Activated CD4-positive, alpha-beta memory T cell treated with anti-CD3 and anti-CD28 coated beads for 36 hours (primary cell): ENCODE data around the gene FRYL. TPM values are rescaled to one million over a fixed set of nuclear protein-coding genes. Genes with fewer than 3 reads are reported as not detected.
"Not testable (repeated sequence)": the region's sequence is repeated elsewhere in the genome, so short reads cannot be mapped to it uniquely, and the experiment has no call there.

ENCODE experiments used
- CTCF ChIA-PET: fragments of 350-600 bp; sonication (Branson Sonifier 250); formaldehyde crosslinking; loops from one replicate; lab custom pipeline; 2021; ENCODE audit warnings: antibody characterized with exemption, inconsistent platforms; lab: Charles Lee
- POLR2A ChIA-PET: fragments of 350-600 bp; sonication (Branson Sonifier 250); formaldehyde crosslinking; loops from one replicate; lab custom pipeline; 2021; ENCODE audit warnings: antibody characterized with exemption; lab: Charles Lee
- DNase-seq: peaks from one replicate; pipeline ENCODE4 v3.0.0-alpha.2; 2020
- H3K27ac Mint-ChIP-seq: one replicate; pipeline ENCODE4 v1.8.0; 2021; ENCODE audit warnings: mixed read lengths
- H3K27me3 Mint-ChIP-seq: one replicate; pipeline ENCODE4 v1.8.0; 2021; ENCODE audit warnings: mixed read lengths
- H3K36me3 Mint-ChIP-seq: one replicate; pipeline ENCODE4 v1.8.0; 2021; ENCODE audit warnings: mixed read lengths
- H3K4me1 Mint-ChIP-seq: one replicate; pipeline ENCODE4 v1.8.0; 2021; ENCODE audit warnings: low read depth, mixed read lengths
- H3K4me3 Mint-ChIP-seq: one replicate; pipeline ENCODE4 v1.8.0; 2021; ENCODE audit warnings: mild to moderate bottlenecking, mixed read lengths
- H3K9me3 Mint-ChIP-seq: one replicate; pipeline ENCODE4 v1.8.0; 2021; ENCODE audit warnings: mixed read lengths
- intact Hi-C: fragments of 100-400 bp; cut with micrococcal nuclease; formaldehyde crosslinking; loops from one replicate; pipeline ENCODE4 v1.15.1; 2023
- total RNA-seq, 2 experiments: library from RNA; stranded (reverse); gene quantifications; one replicate each; pipeline ENCODE4 v1.2.3, GENCODE V29; 2021

Gene FRYL
- 10 to 100 TPM; 59.1 to 67.3 TPM for total RNA-seq

DNA sequence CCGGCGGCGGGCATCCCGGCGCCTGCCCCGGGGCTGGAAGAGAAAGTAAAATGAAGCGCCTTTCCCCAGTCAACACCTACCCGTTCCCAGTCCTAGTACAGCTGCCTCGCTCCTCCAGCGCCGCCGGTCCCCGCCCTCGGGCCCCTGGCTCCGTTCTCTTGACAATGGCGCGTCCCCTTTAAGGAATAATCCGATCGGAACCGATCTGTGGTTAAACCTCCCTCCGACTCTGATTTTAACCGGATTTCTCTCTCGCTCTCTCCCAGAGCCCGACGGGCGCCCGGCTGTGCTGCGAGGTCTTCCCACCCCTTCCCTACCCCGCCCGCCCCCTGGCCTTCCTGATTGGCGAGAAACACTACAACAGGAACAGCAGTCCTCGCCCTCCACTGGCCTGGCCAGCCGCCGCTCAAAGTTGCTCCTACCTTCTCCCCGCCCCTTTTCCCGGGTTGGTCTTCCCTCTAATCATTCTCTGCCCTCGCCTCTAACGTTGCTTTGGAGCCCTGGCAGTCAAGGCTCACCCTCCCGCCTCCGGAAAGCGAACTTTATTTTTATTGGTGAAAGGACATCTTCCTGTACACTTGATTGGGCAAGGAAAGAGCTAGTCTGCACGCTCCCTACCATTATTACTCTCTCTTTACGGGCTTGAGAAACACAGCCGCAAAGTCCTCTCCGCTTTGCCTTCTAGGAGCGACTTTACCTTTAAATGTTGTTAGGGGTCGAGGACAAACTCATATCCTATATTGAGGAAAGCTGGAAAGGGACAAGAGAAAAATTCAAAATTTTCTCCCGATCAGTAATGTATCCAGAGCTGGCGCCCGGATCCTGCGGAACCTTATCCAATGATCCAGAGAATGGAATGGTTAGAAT, at the start of gene FRYL:
Gene FRYL (minus strand): TSS at position 282 of the 867 bp plus-strand sequence. CDS start 145,869 bp downstream, outside the sequence.
- ChIA-PET POLR2A (interaction anchor here (0.8 to 3.1 kb wide), 8 partner anchors 11 to 436 kb away, joined by 3 to 19 read pairs (median 4); partner anchors contain the start of gene OCIAD1), CTCF (interaction anchor here (0.7 to 5.0 kb wide), 3 partner anchors 80 to 201 kb away, joined by 3 to 37 read pairs (median 4); no protein-coding TSS in a partner anchor)
- peaks cover 37% of the 10 kb centered on the region for H3K4me1 Mint-ChIP-seq
- DNase-seq, result peak; percentile 100
- intact Hi-C loops, result loop anchor here (1.0 to 5.0 kb wide), 12 partner anchors 41 to 1317 kb away; partner anchors contain the start of genes COMMD8, OCIAD1 and SLAIN2
- peak within 1 kb of the TSS; percentile 96 for H3K4me3 Mint-ChIP-seq
- peaks cover 2% of the 10 kb centered on the region for H3K36me3 Mint-ChIP-seq
- peak within 1 kb of the TSS; percentile 98 for H3K27ac Mint-ChIP-seq
- no peaks in the 10 kb centered on the region for H3K9me3 Mint-ChIP-seq
- no peaks in the 10 kb centered on the region for H3K27me3 Mint-ChIP-seq

DNA sequence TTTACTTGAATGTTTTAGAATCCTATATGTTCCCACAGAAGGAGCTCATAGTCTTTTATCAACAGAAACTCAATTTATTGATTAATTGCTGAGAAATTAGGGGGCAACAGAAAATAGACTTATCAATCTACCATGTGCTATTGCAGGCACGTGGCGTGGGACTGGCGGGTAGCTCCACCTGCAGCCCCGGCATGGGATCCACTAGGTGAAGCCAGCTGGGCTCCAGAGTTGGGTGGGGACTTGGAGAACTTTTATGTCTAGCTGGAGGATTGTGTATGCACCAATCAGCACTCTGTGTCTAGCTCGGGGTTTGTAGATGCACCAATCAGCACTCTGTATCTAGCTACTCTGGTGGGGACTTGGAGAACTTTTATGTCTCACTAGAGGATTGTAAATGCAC, 47.5 kb upstream of the FRYL start:
- intact Hi-C loops, result no loop called here
- POLR2A ChIA-PET, result no interaction called here
- CTCF ChIA-PET, result interaction anchor here (0.9 to 1.5 kb wide), 2 partner anchors 12 to 248 kb away, joined by 3 read pairs; no protein-coding TSS in a partner anchor
- no peak overlapping the region for H3K4me3 Mint-ChIP-seq
- peaks cover 2% of the 10 kb centered on the region for H3K27me3 Mint-ChIP-seq
- H3K9me3 Mint-ChIP-seq, result no peaks in the 10 kb centered on the region
- no peak for DNase-seq
- H3K27ac Mint-ChIP-seq, result no peak overlapping the region
- peaks cover 3% of the 10 kb centered on the region for H3K36me3 Mint-ChIP-seq
- peaks cover 15% of the 10 kb centered on the region for H3K4me1 Mint-ChIP-seq

DNA sequence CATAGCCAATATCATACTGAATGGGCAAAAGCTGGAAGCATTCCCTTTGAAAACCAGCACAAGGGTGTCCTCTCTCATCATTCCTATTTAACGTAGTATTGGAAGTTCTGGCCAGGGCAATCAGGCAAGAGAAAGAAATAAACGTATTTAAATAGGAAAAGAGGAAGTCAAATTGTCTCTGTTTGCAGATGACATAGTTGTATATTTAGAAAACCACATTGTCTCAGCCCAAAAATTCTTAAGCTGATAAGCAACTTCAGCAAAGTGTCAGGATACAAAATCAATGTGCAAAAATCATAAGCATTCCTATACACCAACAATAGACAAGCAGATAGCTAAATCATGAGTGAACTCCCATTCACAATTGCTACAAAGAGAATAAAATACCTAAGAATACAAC, 41.4 kb upstream of the FRYL start:
- H3K4me3 Mint-ChIP-seq, H3K4me1 Mint-ChIP-seq, H3K27ac Mint-ChIP-seq, H3K27me3 Mint-ChIP-seq, H3K36me3 Mint-ChIP-seq, H3K9me3 Mint-ChIP-seq, intact Hi-C loops, POLR2A ChIA-PET, CTCF ChIA-PET, DNase-seq: not testable (repeated sequence)

DNA sequence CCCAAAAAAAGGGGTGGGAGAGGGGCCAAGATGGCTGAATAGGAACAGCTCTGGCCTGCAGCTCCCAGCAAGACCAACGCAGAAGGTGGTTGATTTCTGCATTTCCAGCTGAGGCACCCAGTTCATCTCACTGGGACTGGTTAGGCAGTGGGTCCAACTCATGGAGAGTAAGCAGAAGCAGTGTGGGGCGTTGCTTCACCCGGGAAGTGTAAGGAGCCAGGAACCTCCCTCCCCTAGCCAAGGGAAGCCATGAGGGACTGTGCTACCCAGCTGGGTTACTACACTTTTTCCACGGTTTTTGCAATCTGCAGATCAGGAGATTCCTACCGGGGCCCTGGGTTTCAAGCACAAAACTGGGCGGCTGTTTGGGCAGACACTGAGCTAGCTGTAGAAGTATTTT, 36.9 kb upstream of the FRYL start:
- intact Hi-C loops, result no loop called here
- peaks cover 3% of the 10 kb centered on the region for H3K27me3 Mint-ChIP-seq
- POLR2A ChIA-PET, result no interaction called here
- no peak overlapping the region for H3K4me3 Mint-ChIP-seq
- CTCF ChIA-PET, result no interaction called here
- H3K9me3 Mint-ChIP-seq, result peaks cover 5% of the 10 kb centered on the region
- no peak for DNase-seq
- no peaks in the 10 kb centered on the region for H3K4me1 Mint-ChIP-seq
- no peaks in the 10 kb centered on the region for H3K36me3 Mint-ChIP-seq
- no peak overlapping the region for H3K27ac Mint-ChIP-seq

DNA sequence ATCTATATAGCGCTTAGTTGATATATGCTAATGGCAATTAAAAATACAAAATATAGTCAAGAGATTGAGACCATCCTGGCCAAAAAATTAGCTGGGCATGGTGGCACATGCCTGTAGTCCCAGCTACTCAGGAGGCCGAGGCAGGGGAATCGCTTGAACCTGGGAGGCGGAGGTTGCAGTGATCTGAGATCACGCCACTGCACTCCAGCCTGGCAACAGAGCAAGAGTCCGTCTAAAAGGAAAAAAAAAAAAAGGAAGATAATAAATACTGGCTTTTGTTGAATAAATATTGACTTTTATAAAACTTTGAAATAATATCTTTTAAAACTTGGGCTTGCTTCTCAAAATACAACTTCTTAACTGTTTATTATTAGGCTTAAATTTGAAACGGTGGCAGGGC, 36.2 kb upstream of the FRYL start:
- H3K36me3 Mint-ChIP-seq, H3K4me1 Mint-ChIP-seq, CTCF ChIA-PET, DNase-seq, H3K27me3 Mint-ChIP-seq, intact Hi-C loops, POLR2A ChIA-PET, H3K27ac Mint-ChIP-seq, H3K4me3 Mint-ChIP-seq, H3K9me3 Mint-ChIP-seq: not testable (repeated sequence)

DNA sequence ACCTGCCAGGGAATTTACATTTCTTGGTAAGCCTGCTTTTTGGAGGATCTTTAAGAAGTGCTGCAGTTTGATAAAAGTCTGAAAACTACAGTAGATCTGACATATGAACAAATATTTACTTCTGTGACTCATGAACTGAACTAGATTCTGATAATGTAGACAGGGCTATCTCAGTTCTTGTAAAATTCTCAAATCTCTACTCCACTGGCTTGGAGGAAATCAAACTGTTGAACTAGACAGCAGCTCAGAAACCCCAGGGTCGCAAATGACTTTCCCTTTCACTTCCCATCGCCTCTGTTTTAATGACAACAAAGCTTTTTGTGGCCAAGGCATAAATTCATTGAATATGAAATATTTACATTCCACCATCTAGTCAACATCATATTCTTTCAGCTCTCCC, 35.4 kb upstream of the FRYL start:
- POLR2A ChIA-PET, result no interaction called here
- Mint-ChIP-seq H3K9me3 (no peaks in the 10 kb centered on the region), H3K4me3 (no peak overlapping the region), H3K27ac (no peak overlapping the region), H3K4me1 (no peaks in the 10 kb centered on the region), H3K36me3 (no peaks in the 10 kb centered on the region), H3K27me3 (peaks cover 4% of the 10 kb centered on the region)
- intact Hi-C loops, result no loop called here
- no peak for DNase-seq
- CTCF ChIA-PET, result no interaction called here

DNA sequence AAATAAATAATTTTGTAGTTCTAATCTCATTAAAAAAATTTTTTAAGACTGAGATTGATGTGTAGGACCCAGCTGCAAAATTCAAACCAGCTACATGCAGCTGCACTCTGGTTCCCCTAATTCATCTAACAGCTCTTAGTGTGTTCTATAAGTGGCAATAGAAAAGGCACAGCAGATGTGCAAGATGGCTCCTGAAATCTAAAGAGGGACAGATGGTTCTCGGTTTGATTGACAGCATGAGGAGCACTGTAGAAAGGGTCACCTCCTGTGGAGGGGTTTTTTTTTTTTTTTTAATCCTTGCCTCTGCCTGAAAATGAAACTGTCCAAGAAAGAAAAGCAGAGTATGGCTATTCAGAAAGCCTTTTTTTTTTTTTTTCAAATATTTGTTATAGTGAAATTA, 33.9 kb upstream of the FRYL start:
- ChIA-PET POLR2A (no interaction called here), CTCF (interaction anchor here (1.3 kb wide), 1 partner anchor 235 kb away, joined by 3 read pairs; no protein-coding TSS in a partner anchor)
- H3K27ac Mint-ChIP-seq, result no peak overlapping the region
- H3K4me1 Mint-ChIP-seq, result no peaks in the 10 kb centered on the region
- peaks cover 4% of the 10 kb centered on the region for H3K27me3 Mint-ChIP-seq
- H3K9me3 Mint-ChIP-seq, result no peaks in the 10 kb centered on the region
- intact Hi-C loops, result no loop called here
- H3K4me3 Mint-ChIP-seq, result no peak overlapping the region
- DNase-seq, result no peak
- no peaks in the 10 kb centered on the region for H3K36me3 Mint-ChIP-seq

DNA sequence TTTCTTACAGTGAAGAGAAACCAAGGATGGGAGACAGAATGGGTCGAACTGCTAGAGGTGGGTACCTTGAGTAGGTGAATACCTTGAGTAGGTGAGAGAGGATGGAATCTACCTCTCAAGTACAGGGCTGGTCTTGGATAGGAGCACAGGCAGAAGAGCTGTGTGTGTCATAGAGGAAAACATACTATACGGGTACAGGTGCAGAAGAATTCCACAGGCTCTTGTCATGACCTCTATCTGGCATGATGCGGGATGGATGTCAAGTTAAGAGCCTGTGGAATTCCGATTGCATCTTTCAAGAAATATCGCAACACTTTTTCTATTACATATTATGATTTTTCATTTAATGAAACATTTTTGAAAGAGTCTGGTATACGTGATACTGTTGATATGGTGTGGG, 32.8 kb upstream of the FRYL start:
- no peaks in the 10 kb centered on the region for H3K9me3 Mint-ChIP-seq
- no peak overlapping the region for H3K27ac Mint-ChIP-seq
- no peak for DNase-seq
- no peaks in the 10 kb centered on the region for H3K36me3 Mint-ChIP-seq
- CTCF ChIA-PET, result interaction anchor here (1.3 kb wide), 1 partner anchor 234 kb away, joined by 3 read pairs; no protein-coding TSS in a partner anchor
- POLR2A ChIA-PET, result no interaction called here
- no peaks in the 10 kb centered on the region for H3K4me1 Mint-ChIP-seq
- intact Hi-C loops, result no loop called here
- no peak overlapping the region for H3K4me3 Mint-ChIP-seq
- peaks cover 3% of the 10 kb centered on the region for H3K27me3 Mint-ChIP-seq

DNA sequence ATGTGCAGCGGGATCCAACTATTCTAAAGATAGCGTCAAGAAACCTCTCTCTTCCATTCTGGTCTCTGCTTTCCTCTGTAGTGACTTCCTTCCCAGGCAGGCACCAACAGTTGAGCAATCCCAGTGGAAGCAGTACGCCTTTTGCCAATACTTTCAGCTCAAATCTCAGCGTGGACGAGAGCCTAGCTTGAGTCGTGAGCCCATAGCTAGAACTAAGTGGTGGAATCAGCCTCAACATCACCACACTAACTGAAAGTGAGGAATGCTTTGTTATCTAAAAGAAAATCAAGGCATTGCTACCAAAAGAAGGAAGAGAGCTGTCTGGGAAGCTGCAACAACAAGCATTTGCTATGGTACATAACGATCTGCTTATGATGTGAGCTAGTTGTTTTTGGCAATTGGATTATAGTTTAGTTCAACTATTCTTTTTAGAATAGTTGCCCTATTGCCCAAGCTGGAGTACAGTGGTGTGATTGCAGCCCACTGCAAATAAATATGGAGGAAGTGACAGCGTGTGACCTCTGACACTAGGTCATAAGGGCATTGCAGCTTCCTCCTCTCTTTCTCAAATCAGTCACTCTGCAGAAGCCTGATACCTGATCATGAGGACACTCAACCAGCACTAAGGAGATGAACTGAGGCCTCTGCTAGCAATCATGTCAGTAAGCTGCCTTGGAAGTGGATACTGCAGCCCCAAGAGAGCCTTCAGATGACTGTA, 24.7 kb upstream of the FRYL start:
- Mint-ChIP-seq H3K27ac (no peak overlapping the region), H3K36me3 (no peaks in the 10 kb centered on the region), H3K4me3 (no peak overlapping the region), H3K9me3 (no peaks in the 10 kb centered on the region), H3K4me1 (peaks cover 4% of the 10 kb centered on the region), H3K27me3 (no peaks in the 10 kb centered on the region)
- no peak for DNase-seq
- intact Hi-C loops, result no loop called here
- ChIA-PET POLR2A (no interaction called here), CTCF (interaction anchor here (1.2 kb wide), 1 partner anchor 226 kb away, joined by 3 read pairs; no protein-coding TSS in a partner anchor)

DNA sequence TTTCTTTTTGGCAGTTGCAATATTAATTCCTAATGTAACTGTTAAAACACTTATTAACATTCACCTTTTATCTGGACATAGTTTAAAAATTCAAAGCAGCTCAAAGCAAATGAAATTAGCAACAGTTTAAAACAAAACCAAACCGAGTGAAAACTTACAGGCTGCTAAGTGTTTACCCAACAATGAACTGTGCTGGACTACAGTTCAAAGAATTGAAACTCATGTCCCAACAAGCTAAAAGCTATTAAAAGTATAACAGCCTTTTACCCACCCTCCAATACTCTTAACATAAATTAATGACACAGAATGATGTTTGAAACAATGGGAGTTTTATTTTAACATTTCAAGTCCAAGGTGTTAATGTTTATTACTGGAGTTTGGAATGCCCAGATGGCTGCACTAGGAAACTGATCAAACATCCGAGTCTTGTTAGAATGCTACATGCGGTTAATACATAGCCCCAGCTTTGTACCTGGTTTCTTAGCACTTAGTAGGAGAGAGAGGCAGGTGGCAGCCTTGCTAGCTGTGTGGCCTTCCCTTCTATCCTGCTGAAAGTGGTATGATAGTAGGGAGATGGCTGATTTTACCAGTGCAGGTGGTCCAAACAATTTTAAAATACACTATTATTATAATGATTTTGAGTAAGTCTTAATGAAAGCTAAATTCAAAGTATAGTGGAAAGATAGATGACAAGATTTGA, 21.1 kb upstream of the FRYL start:
- Mint-ChIP-seq H3K27me3 (peaks cover 2% of the 10 kb centered on the region), H3K4me3 (no peak overlapping the region), H3K9me3 (no peaks in the 10 kb centered on the region), H3K36me3 (no peaks in the 10 kb centered on the region), H3K4me1 (peaks cover 4% of the 10 kb centered on the region), H3K27ac (no peak overlapping the region)
- ChIA-PET POLR2A (no interaction called here), CTCF (no interaction called here)
- intact Hi-C loops, result no loop called here
- no peak for DNase-seq

DNA sequence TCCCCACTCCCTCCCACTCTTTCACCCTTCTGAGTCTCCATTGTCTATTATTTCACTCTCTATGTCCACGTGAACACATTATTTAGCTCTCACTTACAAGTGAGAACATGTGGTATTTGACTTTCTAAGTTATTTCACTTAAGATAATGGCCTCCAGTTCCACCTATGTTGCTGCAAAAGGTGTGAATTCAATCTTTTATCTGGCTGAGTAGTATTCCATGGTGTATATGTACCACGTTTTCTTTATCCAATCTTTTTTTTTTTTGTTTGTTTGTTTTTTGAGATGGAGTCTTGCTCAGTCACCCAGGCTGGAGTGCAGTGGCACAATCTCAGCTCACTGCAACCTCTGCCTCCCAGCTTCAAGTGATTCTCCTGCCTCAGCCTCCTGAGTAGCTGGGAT, 20.1 kb upstream of the FRYL start:
- POLR2A ChIA-PET, H3K4me3 Mint-ChIP-seq, DNase-seq, H3K36me3 Mint-ChIP-seq, H3K27me3 Mint-ChIP-seq, CTCF ChIA-PET, H3K4me1 Mint-ChIP-seq, intact Hi-C loops, H3K9me3 Mint-ChIP-seq, H3K27ac Mint-ChIP-seq: not testable (repeated sequence)

DNA sequence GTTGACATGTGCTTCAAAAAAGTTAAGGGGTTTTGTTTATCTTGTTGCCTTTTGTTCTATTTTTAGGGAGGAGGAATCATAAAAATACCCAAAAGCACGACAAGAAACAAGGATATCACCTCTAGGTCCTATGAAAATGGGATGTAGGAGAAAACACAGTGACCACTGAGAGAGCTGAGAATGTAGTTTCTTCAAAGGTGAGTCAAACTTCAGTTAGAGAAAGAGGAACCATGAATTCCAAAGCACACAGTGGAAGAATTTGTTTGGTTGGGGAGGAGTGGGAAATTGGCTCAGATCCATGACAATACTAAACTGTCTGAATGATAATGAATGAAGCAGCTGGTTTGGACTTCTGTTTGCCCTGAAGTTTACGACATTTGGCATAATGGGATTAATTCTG, 19.1 kb upstream of the FRYL start:
- H3K27me3 Mint-ChIP-seq, result peaks cover 2% of the 10 kb centered on the region
- H3K27ac Mint-ChIP-seq, result no peak overlapping the region
- no peaks in the 10 kb centered on the region for H3K9me3 Mint-ChIP-seq
- intact Hi-C loops, result no loop called here
- H3K4me3 Mint-ChIP-seq, result no peak overlapping the region
- H3K36me3 Mint-ChIP-seq, result no peaks in the 10 kb centered on the region
- DNase-seq, result no peak
- ChIA-PET CTCF (interaction anchor here (0.8 kb wide), 1 partner anchor 132 kb away, joined by 3 read pairs; no protein-coding TSS in a partner anchor), POLR2A (no interaction called here)
- H3K4me1 Mint-ChIP-seq, result peaks cover 4% of the 10 kb centered on the region
